Dermis microvascular lymphatic vessel endothelial cell (primary cell): Measurements from ENCODE around the gene FILIP1L. TPM values are rescaled to one million over a fixed set of nuclear protein-coding genes. Genes with fewer than 3 reads are reported as not detected.

Experiments used
- DNase-seq, 2 donors: peaks; one replicate each; pipeline versions ENCODE4 v3.0.0 to v3.0.0-alpha.2; 2010; ENCODE audit warnings: low read depth in 2 of 2
- total RNA-seq: library from RNA; depleted of rRNA; stranded (reverse); fragments of >200 nt; gene quantifications from 2 replicates; pipeline ENCODE4 v1.2.1, GENCODE V29; 2014

The FILIP1L gene
- total RNA-seq, 1 donor from 2014 or later: 19.0 TPM

DNA sequence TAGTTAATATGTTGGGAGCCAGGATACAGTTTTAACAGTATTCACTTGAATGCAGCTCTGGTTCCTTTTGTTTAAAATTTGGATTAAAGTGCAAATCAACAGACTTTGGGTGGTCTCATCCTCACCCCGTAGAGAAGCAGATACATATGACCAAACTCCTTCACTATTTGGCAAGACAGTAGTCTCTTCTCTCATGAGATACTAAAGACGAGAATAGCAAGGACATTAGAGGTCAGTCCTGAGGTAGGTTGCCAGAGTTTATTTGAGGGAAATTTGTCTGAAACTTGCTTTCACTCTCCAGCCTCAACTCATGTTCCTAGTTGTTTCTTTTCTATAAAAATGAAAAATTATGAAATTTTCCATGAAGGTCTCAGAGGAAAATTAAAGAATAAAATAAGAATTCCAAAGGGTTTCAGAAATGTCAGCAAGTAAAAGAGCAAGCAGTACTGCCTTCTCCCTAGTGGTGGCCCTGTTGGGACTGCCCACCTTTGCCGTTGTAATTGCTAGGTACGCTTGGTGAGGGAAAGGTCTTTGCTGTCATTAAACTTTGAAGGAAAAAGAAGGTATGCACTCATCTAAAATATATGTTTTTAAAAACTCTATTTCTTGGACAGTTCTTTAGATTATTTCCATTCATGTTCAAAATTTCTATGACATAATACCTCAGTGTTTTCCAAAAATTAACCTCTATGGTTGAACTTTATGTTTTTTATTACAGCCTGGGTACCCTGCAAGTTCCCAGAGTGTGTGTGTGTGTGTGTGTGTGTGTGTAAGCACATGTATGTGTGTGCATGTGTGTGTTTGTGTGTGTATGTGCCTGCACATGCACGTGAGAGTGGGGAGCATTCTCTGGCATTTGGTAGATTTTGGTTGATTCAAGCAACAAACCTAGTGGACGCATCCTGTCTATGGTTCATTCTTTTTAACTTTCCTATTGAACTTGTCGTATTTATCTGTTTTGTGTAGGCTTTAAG is 185.2 kb downstream of the FILIP1L start:
- DNase-seq: no peak

DNA sequence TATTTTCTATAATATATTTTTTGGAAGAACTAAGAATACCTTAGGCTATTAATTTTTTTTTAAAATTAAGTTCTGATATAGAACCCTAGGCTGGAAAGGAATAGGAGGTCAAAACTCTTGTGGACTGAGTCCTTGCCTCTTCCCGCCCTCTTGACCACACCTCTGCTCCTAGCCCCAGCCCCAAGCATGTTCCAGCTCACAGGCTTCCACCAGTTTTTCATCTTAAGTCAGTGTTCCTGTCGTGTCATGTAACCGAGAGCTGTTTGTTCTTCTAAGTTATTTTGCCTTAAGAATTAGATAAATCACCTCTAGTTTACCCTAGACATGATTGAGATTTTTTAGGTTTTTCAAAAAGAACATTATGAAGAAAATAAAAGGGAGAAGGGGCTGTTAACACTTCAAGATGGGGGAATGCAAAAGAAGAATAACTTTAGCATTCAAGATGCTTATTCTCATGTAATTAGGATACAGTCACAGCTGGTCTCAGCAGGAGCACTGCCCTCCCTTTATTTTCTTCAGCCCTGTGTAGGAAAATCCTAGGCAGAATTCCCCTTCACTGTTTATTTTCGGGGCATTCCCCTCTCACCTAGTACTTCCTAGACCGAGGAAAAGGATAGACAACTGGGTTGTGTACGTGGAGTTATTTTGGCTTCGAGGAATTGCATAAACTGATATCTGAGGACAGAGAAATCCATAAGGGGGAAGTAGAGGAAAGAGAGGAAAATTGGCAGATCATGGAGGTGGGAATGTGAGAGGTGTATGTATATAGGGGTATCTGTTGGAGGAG is 186.4 kb downstream of the FILIP1L start:
- DNase-seq: no peak

DNA sequence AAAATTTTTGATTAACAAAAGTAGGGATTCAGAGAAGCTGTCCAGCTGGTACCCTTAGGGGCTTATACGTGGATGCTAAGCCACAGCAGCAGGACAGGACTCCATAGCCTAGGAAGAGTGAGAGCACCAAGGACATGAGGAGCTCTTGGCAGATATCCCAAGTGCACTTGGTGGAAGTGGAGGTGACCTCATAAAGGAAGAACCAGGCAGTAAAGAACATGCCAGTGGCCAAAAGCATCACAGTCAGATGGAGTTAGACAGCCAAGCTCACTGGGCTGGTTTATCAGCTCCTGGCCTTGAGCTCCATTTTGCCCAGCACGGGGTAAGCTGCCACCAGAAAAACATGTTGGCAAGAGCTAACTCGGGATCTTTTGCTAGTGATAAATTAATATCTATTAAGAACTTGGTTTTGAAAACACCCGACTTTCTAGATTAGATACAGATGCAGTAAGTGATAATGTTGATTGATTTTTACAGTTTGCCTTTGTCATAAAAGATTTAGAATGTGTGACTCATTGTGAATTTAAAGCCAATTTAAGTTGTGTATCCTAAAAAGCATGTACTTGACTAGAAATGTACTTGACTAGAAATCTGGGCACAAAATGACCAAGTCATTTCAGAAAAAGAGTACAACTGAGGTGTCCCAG is 188.6 kb downstream of the FILIP1L start:
- DNase-seq: peak in 1 of 2 donors; percentile 61

DNA sequence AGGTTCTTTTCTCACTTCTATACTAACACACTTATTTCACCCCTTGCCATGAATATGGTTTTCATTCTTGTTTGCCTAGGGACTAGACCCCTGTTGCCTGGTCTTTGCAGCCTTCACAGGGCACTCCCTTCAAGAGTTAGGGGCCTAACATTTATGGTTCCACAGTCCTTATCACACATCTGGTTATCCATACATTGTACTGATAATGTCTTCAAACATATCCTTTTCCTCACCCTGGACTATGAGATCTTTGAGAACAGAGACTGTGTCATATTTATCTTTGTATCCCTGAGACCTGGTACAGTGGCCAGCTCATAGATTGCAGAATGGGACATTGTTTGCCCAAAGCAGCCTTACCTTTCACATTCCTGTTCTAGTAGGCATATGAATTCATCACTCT is 190.4 kb downstream of the FILIP1L start:
- DNase-seq: no peak

DNA sequence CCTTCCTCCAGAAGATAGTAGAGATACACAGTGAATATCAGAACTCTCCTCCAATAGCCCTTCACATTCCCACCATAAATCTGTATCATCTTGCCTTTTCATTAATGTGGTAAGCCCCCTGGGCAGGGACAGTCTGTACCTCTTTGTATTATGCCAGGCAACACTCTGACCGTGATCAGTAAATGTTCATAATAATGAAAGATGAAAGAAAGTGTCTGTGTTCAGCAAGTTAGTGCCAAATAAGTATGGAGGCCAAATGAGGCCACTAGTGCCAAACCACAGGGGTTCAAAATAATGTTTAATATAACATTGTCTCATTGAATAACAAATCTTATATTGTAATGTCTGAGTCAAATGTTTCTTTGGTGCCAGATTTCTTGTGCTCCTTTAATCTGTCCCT is 192.3 kb downstream of the FILIP1L start:
- DNase-seq: no peak

DNA sequence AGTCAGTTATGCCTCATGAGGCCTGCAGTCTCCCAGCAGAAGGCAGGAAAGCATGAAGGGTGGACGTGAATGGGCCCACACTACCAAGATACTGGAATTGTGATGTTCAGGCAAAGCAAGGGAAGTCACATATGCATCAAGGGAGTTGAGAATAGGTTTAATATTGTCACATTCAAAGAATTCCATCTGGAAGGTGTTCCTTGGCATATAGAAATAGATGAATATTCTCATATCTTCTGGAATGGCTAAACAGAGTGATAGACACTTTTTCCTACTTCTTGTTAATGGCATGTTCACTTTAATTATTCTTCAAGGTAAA is 193.0 kb downstream of the FILIP1L start:
- no peak for DNase-seq

DNA sequence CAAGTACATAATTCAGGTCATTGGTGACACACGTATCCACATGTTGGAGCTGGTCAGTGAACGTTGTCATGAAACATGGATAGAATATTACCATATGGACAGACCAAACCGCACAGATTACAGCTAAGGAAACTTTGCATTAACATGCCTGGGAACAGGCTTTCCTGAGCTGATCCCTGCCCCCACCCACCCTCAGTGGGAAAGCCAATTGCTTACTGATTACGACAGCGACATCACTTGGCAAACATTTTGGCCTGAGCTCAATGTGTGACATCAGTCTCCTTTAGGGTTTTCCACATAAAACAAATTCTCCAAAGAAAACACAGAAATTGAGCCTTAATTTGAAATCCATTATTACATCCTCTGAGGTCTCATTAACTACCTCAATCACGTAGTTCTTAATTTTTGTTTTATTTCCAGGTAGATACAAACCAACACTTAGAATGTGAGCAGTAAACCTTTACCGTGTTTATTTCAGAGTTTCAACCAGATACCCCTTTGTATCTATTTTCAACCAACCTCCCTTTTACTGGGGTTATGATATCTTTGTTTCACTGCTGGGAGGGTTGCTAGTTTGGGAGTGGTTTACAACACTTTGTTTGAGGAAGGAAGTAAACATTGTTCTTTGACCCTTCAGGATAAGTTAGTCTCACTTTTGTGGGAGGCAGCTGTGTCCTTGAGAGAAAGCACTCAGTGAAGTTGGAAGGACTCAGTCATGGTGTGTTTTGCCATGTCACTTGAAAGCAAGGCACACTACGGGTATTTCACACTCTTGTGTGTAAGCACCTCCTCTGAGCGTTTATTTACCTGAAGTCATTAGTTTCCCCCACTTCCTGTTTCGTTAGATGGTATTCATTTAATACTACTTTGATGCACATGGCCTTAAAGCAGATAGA is 193.6 kb downstream of the FILIP1L start:
- DNase-seq: peak; percentile 57 to 63

DNA sequence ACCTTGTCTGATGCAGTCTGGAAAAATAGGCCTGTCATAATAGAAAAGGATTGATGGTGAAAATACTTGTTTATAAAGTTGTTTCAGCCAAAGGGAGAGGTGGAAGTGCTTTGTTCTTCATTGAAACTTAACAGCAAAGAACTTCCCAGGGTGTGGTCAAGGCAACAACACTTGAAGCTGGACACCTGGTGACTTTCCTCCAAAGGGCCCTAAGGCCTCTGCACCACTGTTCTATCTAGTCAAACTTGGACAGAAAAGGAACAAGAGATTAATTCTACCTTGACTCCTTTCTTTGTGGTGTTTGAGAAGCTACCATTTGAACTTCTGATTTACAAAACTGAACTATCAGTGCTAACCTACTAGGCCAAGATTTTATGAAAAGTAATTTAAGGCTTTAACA is 194.6 kb downstream of the FILIP1L start:
- DNase-seq: no peak

DNA sequence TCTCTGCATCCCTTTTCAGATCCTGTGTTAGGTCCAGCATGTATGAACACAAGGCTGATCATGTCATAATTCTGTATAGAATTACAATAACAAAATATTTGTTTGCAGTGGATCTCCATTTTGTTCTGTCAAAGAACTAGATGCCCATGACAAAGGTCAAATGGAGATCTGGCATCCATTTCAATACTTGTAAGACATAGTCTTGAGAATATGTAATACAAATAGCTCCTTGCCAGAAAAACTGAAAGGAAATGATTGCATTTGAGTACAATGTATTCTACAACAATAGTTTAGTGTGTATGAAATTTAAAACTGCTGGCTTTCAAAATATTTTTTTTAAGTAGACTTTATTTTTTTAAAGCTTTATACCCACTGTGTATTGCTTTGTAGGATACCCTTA is 195.6 kb downstream of the FILIP1L start:
- DNase-seq: peak in 1 of 2 donors; percentile 72

DNA sequence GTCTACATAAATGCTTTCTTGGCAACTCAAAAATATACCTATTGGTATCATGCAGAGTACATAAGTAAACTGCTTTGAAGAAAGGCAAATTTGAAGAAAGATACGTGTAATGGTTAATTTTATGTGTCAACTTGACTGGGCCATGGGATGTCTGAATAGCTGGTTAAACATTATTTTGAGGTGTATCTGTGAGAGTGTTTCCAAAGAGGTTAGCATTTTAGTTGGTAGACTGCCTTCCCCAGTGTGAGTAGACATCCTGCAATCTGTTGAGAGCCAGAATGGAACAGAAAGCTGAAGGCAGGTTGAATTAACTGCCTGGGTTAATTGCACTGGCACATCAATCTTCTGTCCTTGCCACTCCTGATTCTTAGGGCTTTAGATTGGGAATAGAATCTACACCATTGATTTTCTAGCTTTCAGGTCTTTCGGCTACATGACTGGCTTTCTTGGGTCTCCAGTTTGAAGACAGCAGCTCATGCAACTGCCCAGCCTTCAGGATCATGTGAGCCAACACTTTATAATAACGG is 198.3 kb downstream of the FILIP1L start:
- no peak for DNase-seq

DNA sequence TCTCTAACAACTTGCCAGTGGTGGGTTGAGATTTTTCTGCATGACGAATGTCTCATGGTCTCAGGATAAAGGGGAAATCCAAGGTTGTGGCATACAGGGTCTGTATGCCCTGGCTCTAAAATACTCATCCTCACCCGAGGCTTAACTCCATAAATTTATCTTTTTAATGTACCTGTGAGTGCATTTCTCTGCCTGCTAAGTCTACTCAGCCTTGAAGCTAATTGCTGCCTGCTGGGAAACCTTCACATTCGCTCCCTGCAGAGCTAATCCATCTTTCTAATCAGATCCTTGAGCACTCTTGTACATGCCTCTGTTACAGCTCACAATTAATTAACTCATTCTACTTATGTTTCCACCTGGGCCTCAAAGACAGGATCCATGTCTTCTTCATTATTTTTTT is 202.9 kb downstream of the FILIP1L start:
- DNase-seq: no peak

DNA sequence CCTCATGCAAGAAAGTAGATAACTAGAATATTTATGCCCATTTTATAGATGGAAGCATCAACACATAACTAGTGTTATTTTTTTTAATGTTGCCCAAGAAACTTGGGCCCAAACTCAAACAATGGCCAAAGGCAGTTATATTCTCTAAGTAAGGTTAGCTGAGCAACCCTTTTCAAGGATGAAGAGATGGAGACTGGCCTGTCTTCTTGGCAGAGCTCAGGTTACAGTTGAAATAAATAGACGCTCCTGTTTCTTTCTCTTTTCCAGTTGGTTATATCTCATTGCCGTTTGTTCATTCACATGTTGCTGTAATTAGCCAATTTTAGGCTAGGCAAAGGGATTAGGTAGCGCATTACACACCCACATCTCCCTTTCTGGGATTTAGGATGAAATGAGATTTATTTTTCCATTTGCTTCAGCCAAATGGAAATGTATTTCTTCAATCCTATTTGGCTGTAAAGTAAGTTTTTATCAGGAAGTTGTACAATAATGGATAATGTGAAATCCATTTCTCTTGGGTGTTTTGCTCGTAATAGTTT is 203.5 kb downstream of the FILIP1L start:
- no peak for DNase-seq

DNA sequence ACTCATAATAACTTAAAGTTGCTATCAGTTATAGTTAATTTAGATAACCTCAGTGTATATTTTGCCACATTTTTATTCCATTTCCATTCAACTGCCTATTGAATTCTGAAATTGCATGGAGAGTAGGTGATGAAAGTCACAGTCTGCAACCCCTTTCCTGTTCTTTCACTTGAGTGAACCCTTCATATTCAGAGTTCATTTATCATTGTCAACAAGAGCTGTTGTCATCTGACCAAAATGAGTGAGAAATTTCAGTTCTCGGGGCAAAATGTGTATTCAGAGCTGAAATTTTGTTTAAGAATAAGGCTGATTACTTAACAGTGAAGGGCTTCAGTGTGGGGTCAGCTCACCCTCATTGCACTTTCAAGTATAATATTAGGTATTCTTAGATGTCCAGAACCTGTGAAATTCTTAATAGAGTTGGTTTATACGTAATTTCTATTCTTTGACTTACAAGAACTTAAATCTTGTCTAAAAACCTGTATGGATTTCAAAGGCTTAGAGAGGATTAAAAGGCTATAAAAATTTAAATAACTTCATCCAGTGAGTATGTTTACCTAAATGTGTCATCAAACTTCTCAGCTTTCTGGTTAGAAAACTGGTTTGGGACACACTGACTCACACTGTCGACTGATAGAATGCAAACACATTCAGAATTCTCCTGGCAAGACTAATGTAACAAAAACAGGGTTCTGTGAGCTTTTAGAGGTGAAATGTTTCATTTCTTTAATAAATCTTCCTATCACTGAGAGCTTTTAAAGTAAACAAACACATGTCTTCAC is 204.4 kb downstream of the FILIP1L start:
- DNase-seq: peak in 1 of 2 donors; percentile 67

DNA sequence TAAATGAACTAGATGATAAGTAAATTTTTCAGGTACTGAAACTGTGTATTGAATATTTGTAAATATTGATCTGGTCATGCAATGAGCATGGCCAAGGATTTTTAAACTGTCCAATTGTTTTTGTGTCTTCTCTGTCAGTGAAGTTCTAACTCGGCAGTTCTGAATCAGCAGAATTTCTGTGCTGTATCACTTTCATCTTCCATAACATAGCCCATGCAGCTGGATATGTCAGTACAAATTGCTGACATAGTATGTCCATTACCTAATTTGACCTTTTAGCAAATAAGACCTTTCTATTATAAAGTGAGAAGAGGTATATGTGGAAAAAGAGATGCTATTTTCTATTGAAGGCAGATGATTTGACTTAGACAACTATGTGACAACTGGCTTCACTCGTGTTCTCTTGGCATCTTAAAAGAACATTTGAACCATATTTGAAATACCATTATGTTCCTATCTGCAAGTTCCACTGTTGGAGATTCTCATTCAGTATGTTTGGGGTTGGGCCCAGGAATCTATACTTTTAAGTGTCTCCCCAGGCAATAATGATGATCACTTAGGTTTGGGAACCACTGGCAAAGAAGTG is 206.2 kb downstream of the FILIP1L start:
- no peak for DNase-seq

DNA sequence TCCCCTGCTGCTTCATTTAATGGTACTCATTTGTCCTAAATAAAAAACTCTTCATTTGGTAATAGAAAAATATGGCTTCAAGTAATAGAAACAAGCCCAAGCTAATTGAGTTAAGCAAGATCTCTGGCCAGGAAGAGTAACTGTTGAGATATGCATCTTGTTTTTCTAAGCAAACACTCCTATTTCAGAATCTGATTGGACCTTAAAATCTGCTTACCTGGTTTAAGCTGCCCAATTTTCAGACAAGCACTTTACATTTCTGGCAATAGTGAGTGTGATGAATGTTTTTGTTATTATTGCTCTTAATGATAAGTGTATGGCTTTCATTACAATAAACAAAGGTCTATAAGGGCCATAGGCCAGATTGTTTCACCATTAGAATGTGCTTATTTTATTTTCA is 210.4 kb downstream of the FILIP1L start:
- no peak for DNase-seq

DNA sequence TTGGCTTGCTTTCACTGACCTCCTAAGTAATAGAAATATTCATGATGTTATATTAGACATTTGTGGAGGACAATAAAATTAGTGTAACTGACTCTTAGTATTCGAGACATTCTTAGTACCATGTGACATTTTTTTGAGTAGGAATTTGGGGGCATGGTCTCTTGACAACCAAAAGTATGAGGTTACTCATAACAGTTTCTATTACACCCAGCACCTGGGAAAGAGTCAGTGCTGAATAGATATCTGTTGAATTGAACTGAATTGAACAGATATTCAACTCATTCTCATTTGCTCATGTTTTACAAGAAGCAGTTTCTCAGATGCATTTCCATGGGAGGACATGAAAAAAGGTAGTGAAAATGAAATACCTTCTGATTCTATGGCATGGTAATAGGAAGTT is 212.2 kb downstream of the FILIP1L start:
- DNase-seq: peak in 1 of 2 donors; percentile 13

DNA sequence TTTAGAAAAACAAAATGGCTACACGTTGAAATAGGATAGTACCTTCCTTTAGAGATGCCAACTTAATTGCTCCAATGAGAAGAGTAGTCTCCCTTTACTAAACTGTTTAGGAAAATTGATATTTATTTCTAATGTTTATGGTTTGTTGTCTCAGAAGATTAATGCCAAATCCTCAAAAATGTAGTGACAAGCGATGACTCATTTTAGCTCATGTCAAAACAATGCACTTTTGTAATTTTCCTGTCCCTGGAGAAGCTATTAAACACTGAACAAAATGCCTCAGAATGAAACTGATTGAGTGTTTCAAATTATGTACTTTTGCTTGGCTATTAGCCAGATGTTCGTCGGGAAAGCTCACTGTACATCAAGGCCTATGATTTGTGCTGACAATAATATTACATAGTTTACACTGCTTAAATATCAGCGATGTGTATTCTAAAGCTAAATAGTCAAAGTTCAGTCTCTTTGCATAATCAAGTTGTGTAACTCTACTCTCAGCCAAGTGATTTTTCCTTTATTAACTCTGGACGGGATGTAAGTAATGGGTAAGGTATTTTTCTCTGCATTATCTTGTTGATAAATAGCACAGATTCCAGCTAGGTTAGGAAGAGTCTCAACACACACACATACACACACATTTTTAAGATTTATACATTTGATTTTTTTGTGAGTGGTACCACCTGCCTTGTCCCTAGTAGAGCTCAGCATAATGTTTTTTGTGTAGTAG is 212.9 kb downstream of the FILIP1L start:
- DNase-seq: peak; percentile 75 to 87

DNA sequence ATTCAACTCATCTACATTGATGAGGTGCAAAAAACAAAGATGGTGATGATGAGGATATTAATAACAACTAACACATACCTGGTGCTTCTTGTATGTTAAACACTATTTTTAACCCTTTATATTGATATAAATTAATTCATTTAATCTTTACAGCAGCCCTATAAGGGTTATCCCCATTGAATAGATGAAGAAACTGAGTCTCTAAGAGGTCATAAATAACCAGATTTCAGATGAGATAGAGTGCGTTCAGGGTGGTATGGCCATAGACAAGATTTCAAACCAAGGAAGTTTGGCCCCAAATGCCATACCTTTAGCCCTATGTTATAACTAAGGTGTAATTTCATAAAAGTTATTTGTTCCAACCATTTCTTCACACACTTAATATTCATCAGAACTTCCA is 214.1 kb downstream of the FILIP1L start:
- no peak for DNase-seq

DNA sequence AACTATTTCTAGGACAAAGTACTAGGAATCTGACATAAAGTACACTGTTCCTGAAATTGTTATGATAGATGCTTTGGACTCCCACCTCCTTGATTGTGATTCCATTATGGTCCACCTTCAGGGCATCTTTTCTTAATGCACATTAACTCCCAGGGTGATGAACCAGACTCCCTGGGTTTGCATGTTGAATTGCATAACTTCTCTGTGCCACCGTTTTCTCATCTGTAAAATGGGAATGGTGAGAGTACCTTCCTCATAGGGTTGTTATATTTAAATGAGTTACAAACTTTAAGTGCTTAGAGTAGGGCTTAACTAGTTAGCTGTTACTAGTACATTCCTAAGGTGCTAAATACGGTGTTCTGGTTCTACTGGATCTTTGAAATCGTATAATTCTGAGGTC is 214.7 kb downstream of the FILIP1L start:
- DNase-seq: no peak
